GOT3 (cell line): ENCODE measurements around the gene FOXL2NB.
A peak's percentile ranks its signal among the peaks of the same experiment; 100 is the strongest.
"Not testable (repeated sequence)": the region's sequence is repeated elsewhere in the genome, so short reads cannot be mapped to it uniquely, and the experiment has no call there.

ENCODE experiments used
- DNase-seq: peaks from one replicate; lab custom pipeline; 2025; ENCODE audit warnings: mixed read lengths; lab: John Stamatoyannopoulos, UW

FOXL2NB gene

DNA sequence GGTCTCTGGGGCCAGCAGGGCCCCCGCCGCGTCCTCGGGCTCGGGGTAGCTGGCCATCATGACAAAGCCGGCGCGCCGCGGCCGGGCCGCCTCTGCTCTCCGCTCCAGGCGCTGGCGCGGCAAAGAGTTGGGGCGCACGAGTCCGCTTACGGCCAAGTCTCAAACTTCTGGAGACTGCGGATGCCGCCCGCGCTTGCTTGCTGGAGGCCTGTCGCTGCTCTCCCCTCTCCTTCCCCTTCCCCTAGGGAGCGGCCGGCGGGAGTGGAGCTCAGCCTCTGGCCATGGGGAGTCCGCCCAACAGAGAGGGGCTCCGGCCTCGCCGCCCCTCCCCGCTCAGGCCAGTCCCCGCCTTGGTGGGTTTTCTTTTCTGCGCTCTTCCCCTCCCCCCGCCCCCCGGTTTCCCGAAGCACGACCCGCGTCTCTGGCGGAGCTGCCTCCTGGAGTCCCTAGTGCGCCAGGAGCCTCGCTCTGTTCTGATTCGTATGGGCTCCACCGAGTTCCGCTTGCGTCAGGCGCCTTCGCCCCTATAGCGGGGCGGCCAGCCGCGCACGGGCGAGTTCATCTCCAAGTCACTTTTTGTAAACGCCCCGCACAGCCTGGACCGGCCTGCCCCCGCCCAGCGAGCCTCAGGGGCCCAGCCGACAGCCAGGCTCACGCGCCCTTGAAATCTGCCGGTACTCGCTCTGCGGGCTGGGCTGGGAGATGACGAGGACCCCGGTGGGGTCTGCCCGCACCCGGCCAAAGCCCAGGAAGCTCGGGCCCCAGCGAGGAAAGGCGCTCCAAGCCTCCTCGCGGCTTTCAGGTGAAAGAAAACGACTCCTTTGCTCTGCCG lies at the start of gene FOXL2NB, which contains the start of gene FOXL2:
Gene FOXL2NB (plus strand): TSS at position 555 of the 832 bp plus-strand sequence. CDS start 148 bp downstream, at position 703.
Gene FOXL2 (minus strand): TSS at position 475 of the 832 bp plus-strand sequence. CDS start 415 bp downstream, at position 60.
- DNase-seq: peak; percentile 57

DNA sequence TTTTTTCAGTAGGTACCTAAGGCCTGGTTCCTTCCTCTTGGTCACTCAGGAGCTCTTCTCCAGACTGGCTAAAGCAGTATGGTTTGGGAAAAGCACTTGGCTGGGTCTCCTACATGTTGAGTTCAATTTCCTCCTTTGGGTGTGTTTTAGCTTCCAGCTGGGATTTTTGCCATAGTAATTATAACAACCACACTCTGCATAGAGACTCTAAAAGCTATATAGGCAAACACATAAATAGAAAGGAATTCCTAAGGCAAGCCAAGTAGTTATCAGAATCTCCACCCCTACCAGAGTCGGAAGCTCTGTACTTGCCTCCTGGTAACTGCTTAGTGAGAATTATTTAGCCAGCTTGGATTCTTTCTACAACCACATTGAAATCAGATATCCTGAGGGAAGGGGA lies 48.7 kb upstream of the FOXL2NB start:
- DNase-seq: no peak

DNA sequence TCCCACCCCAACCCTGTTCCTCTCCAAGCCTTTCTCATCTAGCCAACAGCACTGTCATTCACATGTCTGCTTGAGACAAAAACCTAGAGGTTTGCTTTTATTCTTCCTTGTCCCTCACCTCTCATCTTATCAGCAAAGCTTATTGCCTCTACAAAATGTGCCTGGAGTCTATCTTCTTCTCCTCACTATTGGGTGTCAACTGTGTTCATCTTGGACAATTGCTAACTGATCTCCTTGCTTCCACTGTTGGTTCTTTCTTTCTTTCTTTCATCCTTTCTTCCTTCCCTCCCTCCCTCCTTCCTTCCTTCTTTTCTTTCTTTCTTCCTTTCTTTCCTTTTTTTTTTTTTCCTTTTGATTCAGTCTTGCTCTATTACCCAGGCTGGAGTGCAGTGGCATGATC lies 48.3 kb upstream of the FOXL2NB start:
- DNase-seq: no peak

DNA sequence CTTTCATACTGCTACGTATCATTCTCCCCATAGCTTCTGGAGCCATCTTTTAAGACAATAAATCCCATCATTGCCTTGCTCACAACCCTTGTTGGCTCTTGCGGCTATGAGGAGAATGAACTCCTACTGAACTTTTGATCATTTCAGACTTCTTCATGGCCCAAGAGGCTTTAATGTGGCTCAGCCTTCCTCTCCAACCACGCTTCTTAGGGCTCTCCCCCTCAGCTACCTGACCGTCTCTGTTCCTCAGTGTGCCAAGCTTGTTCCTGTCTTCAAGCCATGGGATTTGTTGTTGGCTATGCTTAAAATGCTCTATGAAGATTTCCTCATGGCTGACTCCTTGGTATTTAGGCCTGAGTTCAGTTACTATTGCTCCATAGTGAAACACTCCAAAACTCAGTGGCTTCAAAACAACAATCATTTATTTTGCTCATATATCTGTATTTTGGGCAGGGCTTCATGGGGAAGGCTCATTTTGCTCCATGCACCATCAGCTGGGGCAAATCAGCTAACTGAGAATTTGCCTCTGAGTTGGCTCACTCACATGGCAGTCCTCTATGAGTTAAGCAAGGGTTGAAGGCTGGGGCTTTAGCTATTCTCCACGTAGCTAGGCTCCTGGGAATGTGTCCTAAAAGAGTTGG lies 47.5 kb upstream of the FOXL2NB start:
- DNase-seq: no peak

DNA sequence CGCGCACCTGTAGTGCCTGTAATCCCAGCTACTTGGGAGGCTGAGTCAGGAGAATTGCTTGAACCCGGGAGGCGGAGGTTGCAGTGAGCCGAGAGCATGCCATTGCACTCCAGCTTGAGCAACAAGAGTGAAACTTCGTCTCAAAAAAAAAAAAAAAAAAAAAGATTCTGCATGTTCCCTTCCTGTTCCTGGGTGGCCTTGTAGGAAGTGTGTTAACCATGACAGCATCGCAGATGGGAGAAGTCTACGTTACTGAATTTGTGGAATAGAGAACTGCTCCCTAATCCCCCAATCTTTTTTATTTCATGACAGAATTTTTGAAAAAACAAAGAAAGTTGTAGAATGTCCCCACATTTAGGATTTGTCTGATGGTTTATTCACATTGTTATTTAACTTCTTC lies 45.5 kb upstream of the FOXL2NB start:
- no peak for DNase-seq

DNA sequence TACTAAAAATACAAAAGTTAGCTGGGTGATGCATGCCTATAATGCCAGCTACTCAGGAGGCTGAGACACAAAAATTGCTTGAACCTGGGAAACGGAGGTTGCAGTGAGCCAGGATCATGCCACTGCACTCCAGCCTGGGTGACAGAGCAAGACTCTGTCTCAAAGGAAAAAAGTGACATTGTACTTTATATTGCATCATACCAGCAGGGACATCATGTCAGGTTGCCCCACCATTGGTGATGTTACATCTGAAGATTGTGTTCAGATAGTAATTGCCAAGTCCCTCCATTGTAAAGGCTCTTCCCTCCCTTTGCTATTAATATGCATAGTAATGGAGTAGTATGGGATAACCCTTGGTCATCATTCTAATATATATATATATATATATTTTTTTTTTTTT lies 44.8 kb upstream of the FOXL2NB start:
- DNase-seq: no peak

DNA sequence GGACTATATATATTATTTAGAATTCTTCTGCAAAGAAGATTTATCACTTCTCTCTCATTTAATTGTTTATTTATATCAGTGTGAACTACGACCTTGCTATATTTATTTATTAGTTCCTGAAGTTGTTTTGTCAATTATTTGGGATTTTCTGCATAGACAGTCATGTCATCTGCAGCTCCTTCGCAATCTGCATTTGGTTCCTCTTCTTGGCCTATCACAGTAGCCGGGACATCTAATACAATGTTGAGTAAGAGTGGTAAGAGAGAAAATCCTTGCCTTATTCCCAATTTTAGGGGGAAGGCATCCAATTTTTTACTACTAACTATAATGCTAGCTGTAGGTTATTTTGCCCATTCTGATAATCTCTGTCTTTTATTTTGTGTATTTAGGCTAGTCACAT lies 39.5 kb upstream of the FOXL2NB start:
- no peak for DNase-seq

DNA sequence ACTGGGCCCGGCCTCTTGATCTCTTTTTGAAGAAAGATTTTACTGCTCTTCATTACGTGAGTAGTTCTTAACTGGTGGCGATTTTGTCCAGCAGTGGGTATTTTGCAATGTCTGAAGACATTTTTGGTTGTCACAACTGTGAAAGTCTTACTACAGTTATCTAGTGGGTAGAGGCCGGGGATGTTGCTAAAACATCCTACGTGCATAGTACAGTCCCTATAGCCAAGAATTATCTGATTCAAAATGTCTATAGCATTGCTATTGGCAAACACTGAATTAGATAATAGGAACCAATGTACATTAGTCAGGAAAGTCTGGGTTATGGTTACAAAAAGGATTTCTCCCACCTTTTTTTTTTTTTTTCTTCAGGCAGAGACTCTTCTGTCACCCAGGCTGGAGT lies 38.2 kb upstream of the FOXL2NB start:
- DNase-seq: no peak

DNA sequence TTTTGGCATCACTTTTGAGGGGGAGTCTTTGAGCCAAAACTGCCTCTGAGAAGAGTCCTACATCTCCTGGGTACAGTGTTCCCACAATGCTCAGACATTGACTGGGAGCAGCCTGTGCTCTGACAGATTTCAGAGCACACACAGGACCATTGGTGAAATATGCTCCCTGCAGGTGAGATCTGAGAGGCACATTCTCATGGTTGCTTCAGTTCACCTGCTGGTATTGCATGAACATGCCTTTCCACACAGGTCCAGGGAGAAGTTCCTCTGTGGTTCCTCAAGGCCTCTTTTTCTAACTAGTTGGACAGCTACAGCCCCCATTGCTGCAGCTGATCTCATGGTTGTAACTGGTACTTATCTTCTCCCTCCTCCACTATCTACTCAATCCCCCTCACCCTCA lies 37.1 kb upstream of the FOXL2NB start:
- no peak for DNase-seq

DNA sequence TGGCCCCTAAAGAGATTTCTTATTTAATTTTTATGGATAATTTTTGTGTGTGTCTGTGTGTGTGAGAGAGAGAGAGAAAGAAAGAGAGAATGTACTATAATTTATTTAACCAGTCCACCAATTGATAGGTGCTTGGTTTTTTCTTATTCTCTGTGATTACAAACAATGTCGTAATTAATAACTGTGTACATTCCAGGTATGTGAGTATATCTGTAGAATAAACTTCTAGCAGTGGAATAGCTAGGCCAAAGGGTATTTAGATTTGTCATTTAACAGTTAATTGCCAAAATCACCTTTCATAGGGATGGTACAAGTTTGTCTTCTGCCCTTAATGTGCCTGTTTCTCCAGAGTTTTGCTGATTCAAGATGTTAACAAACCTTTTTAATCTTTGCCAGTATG lies 35.4 kb upstream of the FOXL2NB start:
- DNase-seq: no peak

DNA sequence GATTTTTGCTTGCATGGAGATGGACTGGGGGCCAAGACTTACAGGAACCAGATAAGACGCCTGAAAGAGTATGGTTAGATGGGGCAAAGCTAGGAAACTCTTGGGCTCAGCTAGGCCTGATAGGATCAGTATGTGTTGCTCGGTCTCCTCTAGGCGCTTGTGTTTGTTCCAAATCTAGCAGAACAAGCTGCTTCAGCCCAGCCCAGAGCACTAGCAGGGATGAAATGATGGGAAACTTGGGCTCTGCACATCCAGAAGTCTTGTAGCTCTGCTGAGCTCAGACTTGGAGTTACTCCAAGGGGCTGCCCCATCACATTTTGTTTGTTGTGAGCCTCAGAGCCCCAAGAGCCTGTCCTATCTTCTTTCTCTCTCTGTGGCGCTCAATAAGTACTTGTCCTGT lies 34.8 kb upstream of the FOXL2NB start:
- DNase-seq: no peak

DNA sequence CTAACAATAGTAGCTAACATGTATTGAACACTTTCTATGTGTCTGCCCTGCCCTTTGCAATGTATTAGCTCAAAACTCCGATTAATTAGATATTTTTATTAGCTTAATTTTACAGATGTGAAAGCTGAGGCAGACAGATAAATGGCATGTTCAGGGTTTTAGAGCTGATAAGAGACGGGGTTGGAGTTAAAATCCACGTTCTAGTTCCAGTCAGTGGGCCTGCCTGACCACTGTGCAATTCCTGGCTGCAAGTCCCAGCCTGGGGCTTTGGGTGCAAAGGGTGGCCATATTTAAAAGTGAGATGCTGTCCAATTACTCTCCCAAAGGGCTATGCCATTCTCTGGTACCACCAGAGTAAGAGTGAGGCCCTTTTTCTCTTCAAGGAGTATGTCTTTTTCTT lies 33.3 kb upstream of the FOXL2NB start:
- no peak for DNase-seq

DNA sequence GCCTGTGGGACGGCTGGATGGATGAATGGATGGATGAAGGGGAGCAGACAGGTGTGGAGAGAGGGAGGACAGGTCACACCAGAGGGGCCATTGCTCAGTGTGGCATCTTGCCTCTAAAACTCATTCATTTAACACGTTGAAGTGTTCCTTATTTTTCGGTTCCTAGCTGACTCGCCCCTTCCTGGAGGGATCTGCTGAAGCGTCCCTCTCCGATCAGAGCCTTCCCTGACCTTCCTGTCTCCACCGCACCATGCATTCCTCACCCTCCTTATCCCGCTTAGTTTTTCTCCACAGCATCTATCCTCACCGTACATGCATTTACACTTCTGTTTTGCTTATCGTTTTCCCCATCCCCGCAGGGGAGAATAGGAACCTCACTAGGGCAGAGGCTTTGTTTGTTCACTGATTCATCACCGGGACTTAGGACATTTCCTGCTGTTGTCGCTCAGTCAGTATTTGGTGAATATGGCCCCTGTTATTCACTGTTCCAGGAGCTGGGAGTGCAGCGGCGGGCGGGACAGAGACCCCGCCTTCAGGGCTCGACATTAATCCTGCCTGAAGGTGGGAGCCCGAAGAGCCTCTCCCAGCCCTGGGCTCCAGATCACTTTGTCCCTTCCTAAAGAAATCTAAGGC lies 32.0 kb upstream of the FOXL2NB start:
- no peak for DNase-seq

DNA sequence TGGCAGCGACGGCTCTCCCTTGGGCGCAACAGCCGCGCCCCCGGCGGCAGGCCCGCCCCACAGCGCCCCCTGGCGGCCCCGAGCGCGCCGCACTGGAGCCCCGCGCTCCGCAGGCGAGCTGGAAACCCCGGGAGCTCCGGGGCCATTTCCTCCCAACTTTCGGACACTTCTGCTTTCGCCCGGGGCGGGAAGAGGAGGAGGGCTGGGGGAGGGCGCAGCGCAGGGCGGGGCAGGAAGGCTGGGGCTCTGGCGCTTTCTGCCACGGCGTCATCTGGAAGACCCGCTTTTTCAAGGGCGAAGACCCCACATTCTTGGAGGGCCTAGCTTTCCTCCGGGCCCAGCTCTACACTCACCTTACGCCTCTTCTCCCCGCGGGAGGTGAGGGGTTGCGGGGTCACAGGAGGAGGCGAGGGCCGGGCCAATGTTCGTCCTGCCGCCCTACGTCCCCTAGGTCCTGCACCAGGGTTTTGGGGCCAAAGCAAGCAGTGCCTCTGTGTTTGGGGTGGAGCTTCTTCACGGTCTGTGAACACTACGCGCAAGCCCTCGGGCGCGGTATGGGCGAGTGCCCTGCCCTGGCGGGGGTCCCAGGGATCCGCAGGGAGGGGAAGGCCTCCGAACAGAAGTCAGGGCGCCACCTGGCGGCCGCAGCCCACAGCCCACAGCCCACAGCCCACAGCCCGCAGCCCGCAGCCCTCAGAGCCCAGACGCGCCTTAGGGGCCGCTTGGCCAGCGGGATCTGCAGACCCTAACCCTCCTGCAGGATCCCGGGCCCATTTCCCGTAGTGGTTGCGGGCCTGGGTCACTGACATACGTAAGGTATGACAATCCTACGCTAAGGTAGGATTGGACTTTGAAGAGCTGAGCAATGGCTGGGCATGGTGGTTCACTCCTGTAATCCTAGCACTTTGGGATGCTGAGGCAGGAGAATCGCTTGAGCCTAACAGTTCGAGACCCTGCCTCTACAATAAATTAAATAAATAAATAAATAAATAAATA lies 31.2 kb upstream of the FOXL2NB start:
- peak; percentile 84 for DNase-seq

DNA sequence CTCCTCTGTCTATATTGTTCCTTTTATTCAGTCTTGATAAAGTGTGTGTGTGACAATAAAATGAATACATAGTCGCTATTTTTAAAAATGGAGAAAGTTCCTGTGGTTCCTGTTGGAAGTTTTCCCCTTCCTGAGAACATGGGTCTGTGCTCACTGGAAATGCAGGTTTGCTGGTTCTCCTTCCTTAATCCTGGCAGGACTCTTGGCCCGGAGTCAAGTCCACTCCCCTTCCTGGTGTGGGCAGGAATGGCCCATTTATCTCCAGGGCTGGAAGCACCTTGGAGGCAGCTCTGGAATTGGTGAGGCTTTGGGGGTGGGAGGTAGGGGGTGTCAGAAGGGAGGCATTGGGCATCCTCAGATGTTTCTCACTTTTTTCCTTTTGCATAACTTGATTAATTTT lies 30.2 kb upstream of the FOXL2NB start:
- no peak for DNase-seq

DNA sequence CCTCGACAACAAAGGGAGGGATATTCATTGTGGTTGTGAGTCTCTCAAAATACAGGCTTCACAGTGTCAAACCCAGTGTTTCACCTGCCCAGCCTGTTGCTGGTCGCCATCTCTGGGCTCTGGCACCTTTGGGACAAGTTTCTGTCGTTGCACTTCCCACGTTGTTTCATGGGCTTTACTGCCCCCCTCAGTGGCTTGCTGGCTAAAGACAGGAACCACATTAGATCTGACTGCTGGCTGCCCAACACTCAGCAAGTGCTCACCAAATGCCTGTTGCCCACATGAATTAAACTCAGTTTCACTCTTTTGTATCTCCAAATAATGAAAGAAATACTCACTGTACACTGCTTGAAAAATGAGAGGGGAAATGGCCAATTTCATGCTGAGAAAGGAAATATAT lies 27.7 kb upstream of the FOXL2NB start:
- DNase-seq: no peak

DNA sequence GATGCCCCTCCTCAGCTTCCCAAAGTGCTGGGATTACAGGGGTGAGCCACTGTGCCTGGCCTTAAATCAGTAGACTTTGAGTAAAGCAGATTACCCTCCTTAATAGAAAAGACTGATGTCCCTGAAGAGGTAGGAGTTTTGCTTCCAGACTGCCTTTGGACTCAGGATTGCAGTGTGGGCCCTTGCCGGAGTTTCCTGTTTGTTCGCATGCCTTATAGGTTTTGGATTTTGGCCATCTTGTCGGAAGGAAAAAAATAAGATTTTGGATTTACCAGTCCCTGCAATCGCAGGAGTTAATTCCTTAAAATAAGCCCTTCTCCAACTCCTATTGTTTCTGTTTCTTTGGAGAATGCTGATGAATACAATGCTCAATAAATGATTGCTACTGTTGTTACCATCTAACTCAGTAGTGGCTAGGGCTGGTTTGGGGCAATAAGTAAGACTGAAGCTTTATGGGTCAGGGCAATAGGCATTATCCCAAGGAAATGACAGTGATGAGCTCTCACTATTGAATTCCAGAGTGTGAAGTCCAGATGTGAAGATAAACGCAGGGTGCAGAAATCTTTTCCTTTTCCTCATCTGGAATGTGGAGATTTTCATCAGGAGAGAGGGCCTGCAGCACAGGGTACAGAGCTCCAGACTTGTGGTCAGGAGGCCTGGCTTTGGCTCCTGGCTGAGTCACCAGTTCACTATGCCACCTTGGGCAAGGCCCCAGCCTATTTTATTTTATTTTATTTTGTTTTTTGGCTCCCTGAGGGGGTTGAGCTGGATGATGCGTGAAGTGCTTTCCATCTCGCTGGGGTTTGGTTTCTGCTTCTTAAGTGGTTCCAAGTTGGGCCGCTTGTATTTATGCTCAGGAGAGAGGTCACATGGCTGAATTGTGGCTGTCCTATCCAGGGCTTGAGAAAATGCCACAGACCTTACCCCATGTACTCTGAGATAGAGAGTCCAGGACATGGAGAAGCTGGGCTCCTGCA lies 25.4 kb upstream of the FOXL2NB start:
- peak; percentile 53 for DNase-seq

DNA sequence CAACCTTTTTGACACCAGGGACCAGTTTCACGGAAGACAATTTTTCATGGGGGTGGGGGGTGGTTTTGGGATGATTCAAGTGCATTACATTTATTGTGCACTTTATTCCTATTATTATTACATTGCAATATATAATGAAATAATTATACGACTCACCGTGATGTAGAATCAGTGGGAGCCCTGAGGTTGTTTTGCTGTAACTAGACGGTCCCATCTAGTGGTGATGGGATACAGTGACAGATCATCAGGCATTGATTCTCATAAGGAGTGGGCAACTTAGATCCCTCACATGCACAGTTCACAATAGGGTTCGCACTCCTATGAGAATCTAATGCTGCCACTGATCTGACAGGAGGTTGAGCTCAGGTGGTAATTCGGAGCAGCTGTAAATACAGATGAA lies 24.6 kb upstream of the FOXL2NB start:
- DNase-seq: not testable (repeated sequence)

DNA sequence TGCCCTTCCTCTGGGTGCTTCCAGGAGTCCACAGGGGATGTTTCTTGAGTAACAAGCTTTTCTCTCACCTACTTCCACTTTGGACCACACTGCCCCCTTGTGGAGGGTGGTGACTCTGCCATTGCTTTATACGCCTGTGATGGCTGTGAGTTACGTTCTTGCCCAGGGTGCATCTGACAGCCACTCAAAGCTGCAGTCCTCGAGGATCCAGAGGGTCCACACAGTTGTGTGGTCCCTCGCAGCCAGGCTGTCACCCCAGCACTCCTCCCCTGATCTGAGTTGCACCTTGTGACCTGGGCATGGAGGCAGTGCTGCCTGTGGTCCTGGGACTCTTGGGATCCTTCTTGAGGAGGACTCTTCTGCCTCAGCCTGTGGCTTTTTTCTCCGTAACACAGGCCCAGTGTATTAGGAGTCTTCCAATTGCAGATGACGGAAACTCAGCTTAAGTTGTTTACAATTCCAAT lies 23.5 kb upstream of the FOXL2NB start:
- DNase-seq: peak; percentile 64

DNA sequence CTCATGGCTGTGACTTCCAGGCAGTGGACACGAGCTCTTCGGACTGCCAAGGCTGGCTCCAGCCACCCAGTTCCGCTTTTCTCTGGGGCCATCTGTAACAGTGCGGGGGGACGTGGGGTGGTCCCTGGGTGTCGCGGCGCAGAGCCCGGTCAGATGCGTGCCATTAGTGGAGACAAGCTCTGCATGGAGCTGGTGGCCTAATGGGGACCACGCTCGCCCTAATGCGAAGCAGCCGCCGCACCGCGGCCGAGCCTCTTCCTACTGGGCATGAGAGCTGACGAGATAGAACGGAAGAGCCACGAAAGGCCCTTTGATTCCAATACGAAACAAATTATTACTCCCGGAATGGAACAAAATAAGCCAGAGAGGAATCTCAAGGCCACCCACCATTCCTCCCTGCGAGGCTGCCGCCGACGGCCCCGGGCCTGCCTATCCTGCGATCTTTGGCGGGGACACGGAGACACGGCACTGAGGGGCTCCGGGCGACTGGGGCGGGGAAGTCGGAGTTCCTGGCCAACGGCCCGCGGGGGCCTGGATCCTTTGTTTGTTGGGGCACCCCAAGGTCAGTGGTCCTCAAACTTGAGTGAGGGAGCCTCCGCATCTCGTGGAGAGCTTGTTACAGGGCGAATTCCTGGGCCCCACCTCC lies 18.2 kb upstream of the FOXL2NB start:
- DNase-seq: no peak
